ENCODE results near the gene RBMXL3.

GRCh38 chrX:115237056-115237455 lies 47.8 kb downstream of the RBMXL3 start:
- TF ChIP-seq CTCF (IDR thresholded peaks at IDR 0.05), result no peak
- TF ChIP-seq ZNF219 (CRISPR knock-in tag; IDR thresholded peaks at IDR 0.05; ENCODE audit: borderline replicate concordance), result no peak
- no peak for TF ChIP-seq CREM (CRISPR knock-in tag; IDR thresholded peaks at IDR 0.05)
- no peak for TF ChIP-seq FOXK1 (CRISPR knock-in tag; IDR thresholded peaks at IDR 0.05)
- no peak for TF ChIP-seq TEAD1 (CRISPR knock-in tag; IDR thresholded peaks at IDR 0.05)
- no peak for TF ChIP-seq USF1 (CRISPR knock-in tag; IDR thresholded peaks at IDR 0.05)
- TF ChIP-seq AFF4 (CRISPR knock-in tag; IDR thresholded peaks at IDR 0.05; ENCODE audit: borderline replicate concordance), result no peak
- no peak for TF ChIP-seq ETV6 (CRISPR knock-in tag; IDR thresholded peaks at IDR 0.05)
- no peak for TF ChIP-seq HMGXB4 (CRISPR knock-in tag; IDR thresholded peaks at IDR 0.05)
- TF ChIP-seq STAT6 (CRISPR knock-in tag; conservative IDR thresholded peaks at IDR 0.05; ENCODE audit: low read depth), result no peak
- TF ChIP-seq RORB (CRISPR knock-in tag; IDR thresholded peaks at IDR 0.05), result no peak
- no peak for TF ChIP-seq NFE2L1 (CRISPR knock-in tag; IDR thresholded peaks at IDR 0.05)

Data from WTC11 (cell line).